ACHN (cell line): ENCODE data around the gene RAD9A.

Experiments used
- DNase-seq: peaks from one replicate; pipeline ENCODE4 v3.0.0-alpha.2; 2015
- in situ Hi-C: cut with HindIII; loops from 2 replicates; pipeline ENCODE4 v1.10.0; 2017; ENCODE audit warnings: low sequenced_read_pairs, low pct_ligation_motif_present, low pct_unique_long_range_greater_than_20kb

The RAD9A gene

GRCh38 chr11:67442504-67443404 is 51.0 kb downstream of the RAD9A start:
- DNase-seq = no peak
- in situ Hi-C loops = no loop called here

GRCh38 chr11:67445515-67445914 is 53.7 kb downstream of the RAD9A start:
- in situ Hi-C loops = no loop called here
- no peak for DNase-seq
